Testis (tissue), 2 donors: Measurements from ENCODE around the gene ADSS2.
"Not testable (repeated sequence)": the region's sequence is repeated elsewhere in the genome, so short reads cannot be mapped to it uniquely, and the experiment has no call there.

Source experiments
- CTCF ChIP-seq, 3 experiments: fragments of 450-650 bp in 2 of 3; fragments of 200-600 bp in 1 of 3; sonication (generic) in 1 of 3; IDR thresholded peaks; one replicate each; pipeline ENCODE4 v1.5.1; 2016 to 2019; ENCODE audit warnings: antibody characterized with exemption in 3 of 3, mild to moderate bottlenecking in 2 of 3, moderate library complexity in 1 of 3
- POLR2A ChIP-seq: fragments of 450-650 bp; IDR thresholded peaks from one replicate; pipeline ENCODE4 v1.6.1; 2017; ENCODE audit warnings: antibody characterized with exemption, mild to moderate bottlenecking, moderate library complexity

- TF ChIP-seq POLR2A; CTCF (IDR thresholded peaks at IDR 0.05): not testable (repeated sequence)
Measured at GRCh38 chr1:244500515-244500914, 48.8 kb upstream of the ADSS2 start.
